CD8-positive, alpha-beta memory T cell (primary cell): Measurements from ENCODE around the gene CYP1A1. TPM values are rescaled to one million over a fixed set of nuclear protein-coding genes. Genes with fewer than 3 reads are reported as not detected.
"Not testable (repeated sequence)": the region's sequence is repeated elsewhere in the genome, so short reads cannot be mapped to it uniquely, and the experiment has no call there.

Experiments used
- CTCF ChIA-PET: fragments of 350-600 bp; sonication (Branson Sonifier 250); formaldehyde crosslinking; loops from one replicate; lab custom pipeline; 2021; ENCODE audit warnings: antibody characterized with exemption; lab: Charles Lee
- POLR2A ChIA-PET: fragments of 350-600 bp; sonication (Branson Sonifier 250); formaldehyde crosslinking; loops from one replicate; lab custom pipeline; 2021; ENCODE audit warnings: antibody characterized with exemption; lab: Charles Lee
- DNase-seq, 5 donors: peaks; one replicate each; pipeline versions ENCODE4 v3.0.0 to v3.0.0-alpha.2; 2020 to 2022; ENCODE audit warnings: mixed read lengths in 1 of 5
- H3K27ac ChIP-seq: one replicate; pipeline ENCODE4 v1.7.0; 2013; ENCODE audit warnings: low read depth, mild to moderate bottlenecking, low read length, moderate library complexity
- H3K27me3 ChIP-seq: 2 replicates; pipeline ENCODE4 v1.7.0; 2013; ENCODE audit warnings: low read length, mild to moderate bottlenecking; ENCODE audit not compliant: insufficient read depth, poor library complexity, severe bottlenecking
- H3K36me3 ChIP-seq: 2 replicates; pipeline ENCODE4 v1.7.0; 2013; ENCODE audit warnings: mild to moderate bottlenecking, low read length, moderate library complexity; ENCODE audit not compliant: insufficient read depth
- H3K4me1 ChIP-seq: 2 replicates; pipeline ENCODE4 v1.7.0; 2013; ENCODE audit warnings: mild to moderate bottlenecking, low read length, moderate library complexity; ENCODE audit not compliant: insufficient read depth
- H3K4me3 ChIP-seq: 2 replicates; pipeline ENCODE4 v1.7.0; 2013; ENCODE audit warnings: mild to moderate bottlenecking, low read length
- H3K9me3 ChIP-seq: 2 replicates; pipeline ENCODE4 v1.7.0; 2013; ENCODE audit warnings: mild to moderate bottlenecking, low read length
- H3K27ac Mint-ChIP-seq, 8 donors: one replicate each; pipeline ENCODE4 v1.8.0; 2020 to 2021; ENCODE audit warnings: mixed read lengths in 8 of 8, mild to moderate bottlenecking in 6 of 8, inconsistent platforms in 3 of 8, moderate library complexity in 3 of 8
- H3K27me3 Mint-ChIP-seq, 2 donors: one replicate each; pipeline ENCODE4 v1.8.0; 2020 to 2021; ENCODE audit warnings: mixed read lengths in 2 of 2, mild to moderate bottlenecking in 1 of 2, moderate library complexity in 1 of 2
- H3K36me3 Mint-ChIP-seq, 3 donors: one replicate each; pipeline ENCODE4 v1.8.0; 2020 to 2021; ENCODE audit warnings: mixed read lengths in 3 of 3, inconsistent platforms in 1 of 3, mild to moderate bottlenecking in 1 of 3
- H3K4me1 Mint-ChIP-seq, 3 donors: one replicate each; pipeline ENCODE4 v1.8.0; 2020 to 2021; ENCODE audit warnings: mixed read lengths in 3 of 3, inconsistent platforms in 1 of 3, mild to moderate bottlenecking in 1 of 3
- H3K4me3 Mint-ChIP-seq, 7 donors: one replicate each; pipeline ENCODE4 v1.8.0; 2020 to 2021; ENCODE audit warnings: mixed read lengths in 7 of 7, mild to moderate bottlenecking in 6 of 7, moderate library complexity in 4 of 7, inconsistent platforms in 2 of 7
- H3K9me3 Mint-ChIP-seq, 5 donors: one replicate each; pipeline ENCODE4 v1.8.0; 2020 to 2022; ENCODE audit warnings: mixed read lengths in 5 of 5, mild to moderate bottlenecking in 3 of 5, moderate library complexity in 2 of 5, inconsistent platforms in 1 of 5
- polyA plus RNA-seq: library from polyadenylated mRNA; unstranded; fragments of 300-500 nt; fragmentation: Illumina TruSeq; gene quantifications from one replicate; pipeline ENCODE4 v1.2.3, GENCODE V29; 2021
- total RNA-seq, 2 experiments: library from RNA; stranded (reverse); gene quantifications; one replicate each; pipeline ENCODE4 v1.2.3, GENCODE V29; 2021

The CYP1A1 gene
- total and polyA plus RNA-seq, 3 experiments from 2014 or later, result 0.09 to 2.6 (median 2.4) TPM

- H3K4me3 ChIP-seq, result no peak overlapping the region
- Mint-ChIP-seq H3K36me3 (no peaks in the 10 kb centered on the region), H3K27ac (no peak overlapping the region), H3K9me3 (no peaks in the 10 kb centered on the region), H3K4me1 (no peaks in the 10 kb centered on the region), H3K4me3 (no peak overlapping the region), H3K27me3 (peaks cover 5 to 6% of the 10 kb centered on the region in 2 donors)
- ChIA-PET CTCF (no interaction called here), POLR2A (no interaction called here)
- no peak for DNase-seq
- no peaks in the 10 kb centered on the region for H3K36me3 ChIP-seq
- H3K27me3 ChIP-seq, result no peaks in the 10 kb centered on the region
- H3K27ac ChIP-seq, result no peak overlapping the region
- no peaks in the 10 kb centered on the region for H3K9me3 ChIP-seq
- H3K4me1 ChIP-seq, result no peaks in the 10 kb centered on the region
Observed at GRCh38 chr15:74752011-74752410, 26.7 kb upstream of the CYP1A1 start.

DNA sequence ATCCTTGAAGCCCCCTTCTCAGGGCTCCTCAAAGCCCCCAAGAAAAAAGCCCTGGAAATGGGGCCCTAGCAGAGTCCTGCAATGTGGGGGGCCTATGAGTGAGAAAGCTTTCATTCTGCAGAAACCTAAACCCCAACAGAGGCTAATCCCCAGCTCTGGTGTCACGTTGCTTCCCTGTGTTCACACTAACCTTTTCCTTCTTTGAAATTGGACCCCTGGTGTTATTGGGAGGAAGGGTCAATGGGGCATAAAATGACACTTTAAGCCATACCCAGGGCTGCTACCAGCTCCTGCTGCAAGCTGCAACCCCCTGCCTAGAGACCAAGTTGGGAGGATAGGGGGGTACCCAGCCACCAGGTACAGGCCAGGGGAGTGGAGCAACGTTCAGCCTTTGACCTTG lies 25.4 kb upstream of the CYP1A1 start:
- H3K4me1 ChIP-seq, result no peaks in the 10 kb centered on the region
- no peaks in the 10 kb centered on the region for H3K4me1 Mint-ChIP-seq
- H3K36me3 ChIP-seq, result no peaks in the 10 kb centered on the region
- H3K27ac Mint-ChIP-seq, result no peak overlapping the region
- no peaks in the 10 kb centered on the region for H3K27me3 ChIP-seq
- no peak overlapping the region for H3K4me3 ChIP-seq
- H3K9me3 ChIP-seq, result no peaks in the 10 kb centered on the region
- ChIA-PET CTCF (no interaction called here), POLR2A (no interaction called here)
- DNase-seq, result no peak
- H3K4me3 Mint-ChIP-seq, result no peak overlapping the region
- no peak overlapping the region for H3K27ac ChIP-seq
- H3K27me3 Mint-ChIP-seq, result peaks cover 0 to 3% of the 10 kb centered on the region in 2 donors
- no peaks in the 10 kb centered on the region for H3K36me3 Mint-ChIP-seq
- no peaks in the 10 kb centered on the region for H3K9me3 Mint-ChIP-seq

DNA sequence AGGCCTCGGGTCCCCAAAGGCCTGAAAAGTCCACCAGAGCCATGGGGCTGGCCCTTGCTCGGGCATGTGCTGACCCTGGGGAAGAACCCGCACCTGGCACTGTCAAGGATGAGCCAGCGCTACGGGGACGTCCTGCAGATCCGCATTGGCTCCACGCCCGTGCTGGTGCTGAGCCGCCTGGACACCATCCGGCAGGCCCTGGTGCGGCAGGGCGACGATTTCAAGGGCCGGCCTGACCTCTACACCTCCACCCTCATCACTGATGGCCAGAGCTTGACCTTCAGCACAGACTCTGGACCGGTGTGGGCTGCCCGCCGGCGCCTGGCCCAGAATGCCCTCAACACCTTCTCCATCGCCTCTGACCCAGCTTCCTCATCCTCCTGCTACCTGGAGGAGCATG lies 24.5 kb upstream of the CYP1A1 start:
- Histone ChIP-seq H3K36me3 (no peaks in the 10 kb centered on the region), H3K9me3 (no peaks in the 10 kb centered on the region), H3K4me1 (no peaks in the 10 kb centered on the region), H3K27ac (no peak overlapping the region), H3K27me3 (no peaks in the 10 kb centered on the region), H3K4me3 (no peak overlapping the region)
- Mint-ChIP-seq H3K4me1 (no peaks in the 10 kb centered on the region), H3K27me3 (peaks cover 0 to 2% of the 10 kb centered on the region in 2 donors), H3K36me3 (no peaks in the 10 kb centered on the region), H3K4me3 (no peak overlapping the region), H3K27ac (no peak overlapping the region), H3K9me3 (no peaks in the 10 kb centered on the region)
- DNase-seq, result no peak
- ChIA-PET CTCF (no interaction called here), POLR2A (no interaction called here)

DNA sequence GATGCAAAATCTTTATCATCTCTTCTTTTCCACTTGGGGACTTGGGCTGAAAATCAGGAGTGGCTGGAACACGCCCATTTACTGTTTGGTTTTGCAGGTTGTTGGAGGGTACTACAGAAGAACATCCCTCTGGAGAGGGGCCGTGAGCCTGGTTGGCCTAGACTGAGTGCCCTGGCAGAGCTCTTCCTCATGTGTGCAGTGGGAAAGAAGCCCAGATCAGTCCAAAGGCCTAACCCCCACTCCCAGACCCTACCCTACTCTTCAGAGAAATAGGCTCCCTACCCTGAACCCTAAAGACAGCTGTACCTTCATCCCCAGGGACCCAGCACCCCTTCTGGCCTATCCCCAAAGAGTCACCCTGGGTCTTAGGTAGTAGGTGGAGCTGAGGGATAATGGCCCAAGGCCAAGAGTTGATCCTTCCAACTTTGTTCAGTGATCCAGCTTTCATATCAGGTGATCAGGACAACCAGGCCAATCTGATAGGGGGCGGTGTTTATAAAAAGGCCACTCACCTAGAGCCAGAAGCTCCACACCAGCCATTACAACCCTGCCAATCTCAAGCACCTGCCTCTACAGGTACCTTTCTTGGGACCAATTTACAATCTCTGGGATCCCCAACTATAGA lies 23.1 kb upstream of the CYP1A1 start, which contains the start of gene CYP1A2:
TSS of gene CYP1A2 (plus strand) at position 524 of the 625 bp plus-strand sequence. CDS start 894 bp downstream, outside the sequence.
- no peak within 1 kb of the TSS for H3K4me3 ChIP-seq
- H3K9me3 ChIP-seq, result no peaks in the 10 kb centered on the region
- Mint-ChIP-seq H3K27ac (no peak within 1 kb of the TSS), H3K4me3 (no peak within 1 kb of the TSS), H3K27me3 (peaks cover 0 to 2% of the 10 kb centered on the region in 2 donors), H3K9me3 (no peaks in the 10 kb centered on the region), H3K4me1 (no peaks in the 10 kb centered on the region), H3K36me3 (no peaks in the 10 kb centered on the region)
- ChIA-PET POLR2A (no interaction called here), CTCF (no interaction called here)
- H3K27me3 ChIP-seq, result no peaks in the 10 kb centered on the region
- H3K36me3 ChIP-seq, result no peaks in the 10 kb centered on the region
- H3K27ac ChIP-seq, result no peak within 1 kb of the TSS
- DNase-seq, result no peak
- H3K4me1 ChIP-seq, result no peaks in the 10 kb centered on the region

GRCh38 chr15:74746389-74746788 lies 21.1 kb upstream of the CYP1A1 start:
- Histone ChIP-seq H3K4me1 (no peaks in the 10 kb centered on the region), H3K9me3 (no peaks in the 10 kb centered on the region), H3K27ac (no peak overlapping the region), H3K27me3 (no peaks in the 10 kb centered on the region), H3K36me3 (no peaks in the 10 kb centered on the region), H3K4me3 (no peak overlapping the region)
- H3K27me3 Mint-ChIP-seq, result peaks cover 10% of the 10 kb centered on the region in 2 donors
- H3K9me3 Mint-ChIP-seq, result peaks cover 0 to 6% (median 3%) of the 10 kb centered on the region in 5 donors
- H3K27ac Mint-ChIP-seq, result no peak overlapping the region
- H3K36me3 Mint-ChIP-seq, result no peaks in the 10 kb centered on the region
- POLR2A ChIA-PET, result no interaction called here
- H3K4me3 Mint-ChIP-seq, result no peak overlapping the region
- CTCF ChIA-PET, result no interaction called here
- no peak for DNase-seq
- H3K4me1 Mint-ChIP-seq, result no peaks in the 10 kb centered on the region

DNA sequence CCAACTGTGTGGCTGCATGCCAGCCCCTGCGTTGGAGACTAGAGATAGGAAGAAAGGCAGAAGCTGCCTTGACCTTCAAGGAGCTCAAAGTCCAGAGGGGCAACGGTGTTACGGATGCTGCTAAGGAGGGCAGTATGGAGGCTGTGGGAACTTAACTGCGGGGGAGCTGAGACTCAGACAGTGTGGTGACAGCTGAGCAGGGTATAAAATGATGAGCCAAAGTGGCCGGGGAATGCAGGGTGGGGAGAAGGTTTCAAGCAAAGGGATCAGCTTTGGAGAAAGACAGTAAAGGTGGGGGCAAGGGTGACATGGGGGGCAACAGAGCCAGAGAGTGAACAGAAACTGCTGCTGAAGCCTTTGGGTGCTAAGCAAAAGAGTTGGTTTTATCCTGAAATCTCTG lies 17.1 kb upstream of the CYP1A1 start:
- Mint-ChIP-seq H3K4me1 (no peaks in the 10 kb centered on the region), H3K9me3 (peaks cover 0 to 10% (median 5%) of the 10 kb centered on the region in 5 donors), H3K27ac (no peak overlapping the region), H3K27me3 (peaks cover 16 to 34% of the 10 kb centered on the region in 2 donors), H3K4me3 (no peak overlapping the region), H3K36me3 (peaks cover 0 to 5% (median 0%) of the 10 kb centered on the region in 3 donors)
- no peaks in the 10 kb centered on the region for H3K4me1 ChIP-seq
- H3K4me3 ChIP-seq, result no peak overlapping the region
- CTCF ChIA-PET, result no interaction called here
- POLR2A ChIA-PET, result no interaction called here
- no peak for DNase-seq
- H3K9me3 ChIP-seq, result no peaks in the 10 kb centered on the region
- H3K27me3 ChIP-seq, result no peaks in the 10 kb centered on the region
- no peaks in the 10 kb centered on the region for H3K36me3 ChIP-seq
- H3K27ac ChIP-seq, result no peak overlapping the region

GRCh38 chr15:74738239-74738638 lies 12.9 kb upstream of the CYP1A1 start:
- POLR2A ChIA-PET, CTCF ChIA-PET, H3K36me3 Mint-ChIP-seq, DNase-seq, H3K36me3 ChIP-seq, H3K4me3 Mint-ChIP-seq, H3K4me3 ChIP-seq, H3K4me1 Mint-ChIP-seq, H3K4me1 ChIP-seq, H3K9me3 ChIP-seq, H3K27me3 ChIP-seq, H3K27ac ChIP-seq: not testable (repeated sequence)
- Mint-ChIP-seq H3K9me3 (peaks cover 0 to 10% (median 5%) of the 10 kb centered on the region in 5 donors), H3K27ac (peak overlapping the region in 1 of 8 donors; percentile 9), H3K27me3 (peaks cover 31 to 70% of the 10 kb centered on the region in 2 donors)

DNA sequence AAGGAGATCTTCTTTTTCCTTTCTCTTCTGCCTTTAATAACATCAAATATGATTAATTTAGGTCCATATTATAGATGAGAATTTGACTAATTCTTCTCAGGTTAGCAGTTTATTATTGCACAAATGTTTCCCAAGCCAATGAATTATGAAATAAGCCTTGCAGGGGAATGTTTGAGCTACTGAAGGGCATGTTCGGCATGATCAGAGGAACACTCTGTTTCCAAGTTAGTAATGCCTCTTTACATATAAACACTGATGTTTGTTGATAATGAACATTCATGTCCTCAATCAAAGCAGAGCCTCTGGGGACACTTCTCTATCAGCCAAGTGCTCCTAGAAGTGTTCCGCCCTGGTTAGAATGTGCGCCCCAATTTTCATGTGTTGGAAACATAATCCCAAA lies 10.0 kb upstream of the CYP1A1 start:
- Histone ChIP-seq H3K36me3 (no peaks in the 10 kb centered on the region), H3K4me3 (no peak overlapping the region), H3K27ac (no peak overlapping the region), H3K9me3 (no peaks in the 10 kb centered on the region), H3K4me1 (no peaks in the 10 kb centered on the region), H3K27me3 (peaks cover 4% of the 10 kb centered on the region)
- Mint-ChIP-seq H3K27ac (no peak overlapping the region), H3K27me3 (peaks cover 25 to 75% of the 10 kb centered on the region in 2 donors), H3K36me3 (no peaks in the 10 kb centered on the region), H3K4me3 (no peak overlapping the region), H3K9me3 (peaks cover 0 to 4% (median 0%) of the 10 kb centered on the region in 5 donors), H3K4me1 (no peaks in the 10 kb centered on the region)
- ChIA-PET CTCF (interaction anchor here (1.3 kb wide), 1 partner anchor 24 kb away, joined by 3 read pairs; no protein-coding TSS in a partner anchor), POLR2A (no interaction called here)
- DNase-seq, result no peak
